Endothelial cell (in vitro differentiated cells): ENCODE measurements around the gene EFCAB11. TPM values are rescaled to one million over a fixed set of nuclear protein-coding genes. Genes with fewer than 3 reads are reported as not detected.

Experiments
- DNase-seq: peaks from one replicate; pipeline ENCODE4 v3.0.0; 2021; ENCODE audit warnings: low spot score
- H3K27ac Mint-ChIP-seq: one replicate; pipeline ENCODE4 v1.8.0; 2021; ENCODE audit warnings: mixed read lengths, inconsistent platforms; ENCODE audit not compliant: unreplicated experiment
- H3K27me3 Mint-ChIP-seq: one replicate; pipeline ENCODE4 v1.8.0; 2021; ENCODE audit warnings: mild to moderate bottlenecking, moderate library complexity, mixed read lengths, inconsistent platforms; ENCODE audit not compliant: unreplicated experiment
- H3K36me3 Mint-ChIP-seq: one replicate; pipeline ENCODE4 v1.8.0; 2021; ENCODE audit warnings: mild to moderate bottlenecking, low read depth, mixed read lengths, inconsistent platforms; ENCODE audit not compliant: unreplicated experiment
- H3K4me1 Mint-ChIP-seq: one replicate; pipeline ENCODE4 v1.8.0; 2021; ENCODE audit warnings: mild to moderate bottlenecking, mixed read lengths, inconsistent platforms; ENCODE audit not compliant: unreplicated experiment
- H3K4me3 Mint-ChIP-seq: one replicate; pipeline ENCODE4 v1.8.0; 2021; ENCODE audit warnings: mild to moderate bottlenecking, mixed read lengths, inconsistent platforms; ENCODE audit not compliant: unreplicated experiment
- H3K9me3 Mint-ChIP-seq: one replicate; pipeline ENCODE4 v1.8.0; 2021; ENCODE audit warnings: mixed read lengths, inconsistent platforms; ENCODE audit not compliant: unreplicated experiment
- CTCF ChIP-seq: fragments of 200-600 bp; sonication (generic); IDR thresholded peaks from one replicate; pipeline ENCODE4 v1.5.0; 2021; ENCODE audit warnings: antibody characterized with exemption; ENCODE audit not compliant: unreplicated experiment
- total RNA-seq: library from RNA; stranded (reverse); fragmentation: NEBNext Ultra II Directional; extraction: Animal tissue kit (Norgen Biotek cat#: 25700); gene quantifications from one replicate; pipeline ENCODE4 v1.2.1, GENCODE V29; 2021; ENCODE audit not compliant: unreplicated experiment

EFCAB11 gene
- total RNA-seq, 1 donor from 2014 or later = 15.2 TPM

GRCh38 chr14:89765346-89765745 lies 189.2 kb downstream of the EFCAB11 start:
- no peak overlapping the region for H3K27ac Mint-ChIP-seq
- H3K27me3 Mint-ChIP-seq = peaks cover 4% of the 10 kb centered on the region
- no peaks in the 10 kb centered on the region for H3K4me1 Mint-ChIP-seq

GRCh38 chr14:89760086-89760485 lies 194.4 kb downstream of the EFCAB11 start:
- peaks cover 4% of the 10 kb centered on the region for H3K4me1 Mint-ChIP-seq
- H3K36me3 Mint-ChIP-seq = peaks cover 7% of the 10 kb centered on the region
- TF ChIP-seq CTCF = no peak
- DNase-seq = no peak
- H3K27ac Mint-ChIP-seq = no peak overlapping the region
- H3K27me3 Mint-ChIP-seq = peaks cover 4% of the 10 kb centered on the region
- no peak overlapping the region for H3K4me3 Mint-ChIP-seq
- peaks cover 4% of the 10 kb centered on the region for H3K9me3 Mint-ChIP-seq

More at GRCh38 chr14:89765346-89765745, 189.2 kb downstream of the EFCAB11 start:
- no peak for TF ChIP-seq CTCF
- H3K36me3 Mint-ChIP-seq = no peaks in the 10 kb centered on the region
- H3K9me3 Mint-ChIP-seq = no peaks in the 10 kb centered on the region
- DNase-seq = no peak
- H3K4me3 Mint-ChIP-seq = no peak overlapping the region

- H3K36me3 Mint-ChIP-seq = peaks cover 10% of the 10 kb centered on the region
Observed at GRCh38 chr14:89757313-89757939, 197.1 kb downstream of the EFCAB11 start.

GRCh38 chr14:89755816-89756215 lies 198.7 kb downstream of the EFCAB11 start:
- no peak for DNase-seq
- Mint-ChIP-seq H3K27ac (no peak overlapping the region), H3K27me3 (peaks cover 3% of the 10 kb centered on the region), H3K4me1 (peaks cover 4% of the 10 kb centered on the region), H3K9me3 (peaks cover 4% of the 10 kb centered on the region), H3K4me3 (no peak overlapping the region), H3K36me3 (peaks cover 10% of the 10 kb centered on the region)
- no peak for TF ChIP-seq CTCF

More at GRCh38 chr14:89757313-89757939, 197.1 kb downstream of the EFCAB11 start:
- Mint-ChIP-seq H3K27me3 (peaks cover 4% of the 10 kb centered on the region), H3K4me3 (no peak overlapping the region), H3K9me3 (peaks cover 4% of the 10 kb centered on the region), H3K4me1 (peaks cover 4% of the 10 kb centered on the region), H3K27ac (no peak overlapping the region)
- TF ChIP-seq CTCF = no peak
- no peak for DNase-seq

- H3K27me3 Mint-ChIP-seq = no peaks in the 10 kb centered on the region
- H3K9me3 Mint-ChIP-seq = peaks cover 4% of the 10 kb centered on the region
- TF ChIP-seq CTCF = no peak
- no peak for DNase-seq
- peaks cover 10% of the 10 kb centered on the region for H3K36me3 Mint-ChIP-seq
- H3K4me3 Mint-ChIP-seq = no peak overlapping the region
- H3K4me1 Mint-ChIP-seq = peaks cover 4% of the 10 kb centered on the region
- H3K27ac Mint-ChIP-seq = no peak overlapping the region
Observed at GRCh38 chr14:89753828-89754412, 200.6 kb downstream of the EFCAB11 start.
